ENCODE results near the gene KCTD13. TPM values are rescaled to one million over a fixed set of nuclear protein-coding genes. Genes with fewer than 3 reads are reported as not detected.

The KCTD13 gene
- total RNA-seq, 1 experiment from 2014 or later = 14.9 TPM

- Mint-ChIP-seq H3K27me3 (ENCODE audit: insufficient read depth, unreplicated experiment) (no peaks in the 10 kb centered on the region), H3K9me3 (ENCODE audit: unreplicated experiment) (no peaks in the 10 kb centered on the region), H3K4me1 (ENCODE audit: low read depth, unreplicated experiment) (peaks cover 23% of the 10 kb centered on the region), H3K36me3 (ENCODE audit: insufficient read depth, unreplicated experiment) (peaks cover 18% of the 10 kb centered on the region), H3K27ac (ENCODE audit: unreplicated experiment) (peak overlapping the region; percentile 89), H3K4me3 (ENCODE audit: unreplicated experiment) (peak overlapping the region; percentile 94)
- DNase-seq = peak; percentile 37 to 38
- POLR2A ChIA-PET = interaction anchor here (0.7 to 2.3 kb wide), 6 partner anchors 7 to 119 kb away, joined by 3 to 18 read pairs (median 8); partner anchors contain the start of genes ASPHD1, TAOK2 and TMEM219
- no TSS peak for BruUV-seq (replicated peaks)
- Histone ChIP-seq H3K9me3 (no peaks in the 10 kb centered on the region), H3K27me3 (replicated peaks; ENCODE audit: control insufficient read depth, insufficient read depth, low read length) (no peaks in the 10 kb centered on the region), H3K4me1 (peaks cover 15% of the 10 kb centered on the region), H3K4me3 (ENCODE audit: low read depth, low read length) (peak overlapping the region; percentile 97), H3K36me3 (ENCODE audit: control insufficient read depth, insufficient read depth, low read length) (peaks cover 4% of the 10 kb centered on the region; the same call in 1 of the 2 replicates)
- TF ChIP-seq CTCF (IDR thresholded peaks at IDR 0.05; ENCODE audit: insufficient read depth in 1 of 2, low read depth in 1 of 2, low read length in 1 of 2, severe bottlenecking in 1 of 2, unreplicated experiment in 1 of 2) = no peak
- intact Hi-C loops (cut with micrococcal nuclease; ENCODE audit: unreplicated experiment) = loop anchor here (1.0 to 2.0 kb wide), 3 partner anchors 36 to 64 kb away; partner anchors contain the start of genes CDIPT, TAOK2 and TMEM219
- CTCF ChIA-PET = interaction anchor here (1.1 to 2.1 kb wide), 7 partner anchors 17 to 119 kb away, joined by 4 to 13 read pairs (median 7); partner anchors contain the start of genes SEZ6L2, TAOK2 and TMEM219
Observed at GRCh38 chr16:29926711-29927052, 656 bp upstream of the KCTD13 start.

- POLR2A ChIA-PET = interaction anchor here (0.5 to 2.3 kb wide), 8 partner anchors 19 to 756 kb away, joined by 3 to 18 read pairs (median 9); partner anchors contain the start of genes ASPHD1, HIRIP3, TAOK2 and TMEM219
- DNase-seq = no peak
- no peaks in the 10 kb centered on the region for H3K27me3 Mint-ChIP-seq (ENCODE audit: insufficient read depth, unreplicated experiment)
- H3K9me3 ChIP-seq = no peaks in the 10 kb centered on the region
- H3K4me3 Mint-ChIP-seq (ENCODE audit: unreplicated experiment) = peak overlapping the region; percentile 94
- peaks cover 4% of the 10 kb centered on the region; the same call in 1 of the 2 replicates for H3K36me3 ChIP-seq (ENCODE audit: control insufficient read depth, insufficient read depth, low read length)
- H3K9me3 Mint-ChIP-seq (ENCODE audit: unreplicated experiment) = no peaks in the 10 kb centered on the region
- no TSS peak for BruUV-seq (replicated peaks)
- peak overlapping the region; percentile 89 for H3K27ac Mint-ChIP-seq (ENCODE audit: unreplicated experiment)
- peak overlapping the region; percentile 97 for H3K4me3 ChIP-seq (ENCODE audit: low read depth, low read length)
- peaks cover 23% of the 10 kb centered on the region for H3K4me1 Mint-ChIP-seq (ENCODE audit: low read depth, unreplicated experiment)
- TF ChIP-seq CTCF (IDR thresholded peaks at IDR 0.05; ENCODE audit: insufficient read depth in 1 of 2, low read depth in 1 of 2, low read length in 1 of 2, severe bottlenecking in 1 of 2, unreplicated experiment in 1 of 2) = no peak
- no peaks in the 10 kb centered on the region for H3K27me3 ChIP-seq (replicated peaks; ENCODE audit: control insufficient read depth, insufficient read depth, low read length)
- intact Hi-C loops (cut with micrococcal nuclease; ENCODE audit: unreplicated experiment) = no loop called here
- H3K36me3 Mint-ChIP-seq (ENCODE audit: insufficient read depth, unreplicated experiment) = peaks cover 25% of the 10 kb centered on the region
- CTCF ChIA-PET = interaction anchor here (0.6 to 2.1 kb wide), 5 partner anchors 8 to 165 kb away, joined by 3 to 13 read pairs (median 8); partner anchors contain the start of genes TAOK2 and TMEM219
- H3K4me1 ChIP-seq = peaks cover 15% of the 10 kb centered on the region
Observed at GRCh38 chr16:29925105-29925756, 795 bp downstream of the KCTD13 start.

GRCh38 chr16:29922986-29923501 lies 3.0 kb downstream of the KCTD13 start:
- H3K4me3 ChIP-seq (ENCODE audit: low read depth, low read length) = no peak overlapping the region
- Mint-ChIP-seq H3K27ac (ENCODE audit: unreplicated experiment) (no peak overlapping the region), H3K27me3 (ENCODE audit: insufficient read depth, unreplicated experiment) (no peaks in the 10 kb centered on the region), H3K9me3 (ENCODE audit: unreplicated experiment) (no peaks in the 10 kb centered on the region), H3K4me3 (ENCODE audit: unreplicated experiment) (no peak overlapping the region), H3K36me3 (ENCODE audit: insufficient read depth, unreplicated experiment) (peaks cover 28% of the 10 kb centered on the region), H3K4me1 (ENCODE audit: low read depth, unreplicated experiment) (peaks cover 23% of the 10 kb centered on the region)
- BruUV-seq (replicated peaks) = no TSS peak
- ChIA-PET POLR2A (no interaction called here), CTCF (no interaction called here)
- H3K36me3 ChIP-seq (ENCODE audit: control insufficient read depth, insufficient read depth, low read length) = peaks cover 4% of the 10 kb centered on the region; the same call in 1 of the 2 replicates
- no peaks in the 10 kb centered on the region for H3K27me3 ChIP-seq (replicated peaks; ENCODE audit: control insufficient read depth, insufficient read depth, low read length)
- DNase-seq = no peak
- H3K9me3 ChIP-seq = no peaks in the 10 kb centered on the region
- intact Hi-C loops (cut with micrococcal nuclease; ENCODE audit: unreplicated experiment) = no loop called here
- H3K4me1 ChIP-seq = peaks cover 15% of the 10 kb centered on the region
- TF ChIP-seq CTCF (IDR thresholded peaks at IDR 0.05; ENCODE audit: insufficient read depth in 1 of 2, low read depth in 1 of 2, low read length in 1 of 2, severe bottlenecking in 1 of 2, unreplicated experiment in 1 of 2) = no peak
